Suprapubic skin (tissue), 4 donors: ENCODE data around the gene CHN1. TPM values are rescaled to one million over a fixed set of nuclear protein-coding genes. Genes with fewer than 3 reads are reported as not detected.

ENCODE experiments used
- DNase-seq, 2 donors: peaks; one replicate each; pipeline ENCODE4 v3.0.0-alpha.2; 2019; ENCODE audit warnings: low spot score in 2 of 2
- H3K27ac ChIP-seq: fragments of 200-600 bp; sonication (generic); one replicate; pipeline ENCODE4 v1.5.1; 2019
- H3K27me3 ChIP-seq: fragments of 200-600 bp; sonication (generic); one replicate; pipeline ENCODE4 v1.5.1; 2019
- H3K36me3 ChIP-seq: fragments of 200-600 bp; sonication (generic); one replicate; pipeline ENCODE4 v1.5.1; 2019
- H3K4me1 ChIP-seq: fragments of 200-600 bp; sonication (generic); one replicate; pipeline ENCODE4 v1.5.1; 2019
- H3K4me3 ChIP-seq: fragments of 200-600 bp; sonication (generic); one replicate; pipeline ENCODE4 v1.5.1; 2019; ENCODE audit warnings: mild to moderate bottlenecking
- H3K9me3 ChIP-seq: fragments of 200-600 bp; sonication (generic); one replicate; pipeline ENCODE4 v1.5.1; 2019
- EP300 ChIP-seq: sonication (generic); formaldehyde crosslinking; IDR thresholded peaks from one replicate; pipeline ENCODE4 v1.6.1; 2017; ENCODE audit warnings: antibody characterized with exemption
- POLR2A ChIP-seq, 2 donors: fragments of 450-650 bp; IDR thresholded peaks; one replicate each; pipeline ENCODE4 v1.6.1; 2017; ENCODE audit warnings: antibody characterized with exemption in 2 of 2, mild to moderate bottlenecking in 2 of 2, moderate library complexity in 2 of 2
- POLR2AphosphoS5 ChIP-seq, 3 donors: sonication (generic); formaldehyde crosslinking; IDR thresholded peaks; one replicate each; pipeline ENCODE4 v1.6.1; 2017; ENCODE audit warnings: antibody characterized with exemption in 3 of 3
- WGBS: methylation state at CpG from one replicate; pipeline ENCODE4 v1.1.5; 2018; 5-methylcytosine and 5-hydroxymethylcytosine counted together
- total RNA-seq, 4 donors: library from RNA; depleted of rRNA; stranded (reverse); fragments of >200 nt; gene quantifications; one replicate each; pipeline ENCODE4 v1.1.0, GENCODE V29; 2016
- TF ChIP-seq, protein P1 (sequence below), 2 donors: fragments of 200-600 bp in 1 of 2; fragments of 450-650 bp in 1 of 2; sonication (generic) in 1 of 2; IDR thresholded peaks; one replicate each; pipeline ENCODE4 v1.5.1; 2016 to 2019; ENCODE audit warnings: antibody characterized with exemption in 2 of 2, mild to moderate bottlenecking in 1 of 2, moderate library complexity in 1 of 2

Gene CHN1
- total RNA-seq, 4 donors from 2014 or later = 1.6 to 4.9 (median 3.6) TPM

DNA sequence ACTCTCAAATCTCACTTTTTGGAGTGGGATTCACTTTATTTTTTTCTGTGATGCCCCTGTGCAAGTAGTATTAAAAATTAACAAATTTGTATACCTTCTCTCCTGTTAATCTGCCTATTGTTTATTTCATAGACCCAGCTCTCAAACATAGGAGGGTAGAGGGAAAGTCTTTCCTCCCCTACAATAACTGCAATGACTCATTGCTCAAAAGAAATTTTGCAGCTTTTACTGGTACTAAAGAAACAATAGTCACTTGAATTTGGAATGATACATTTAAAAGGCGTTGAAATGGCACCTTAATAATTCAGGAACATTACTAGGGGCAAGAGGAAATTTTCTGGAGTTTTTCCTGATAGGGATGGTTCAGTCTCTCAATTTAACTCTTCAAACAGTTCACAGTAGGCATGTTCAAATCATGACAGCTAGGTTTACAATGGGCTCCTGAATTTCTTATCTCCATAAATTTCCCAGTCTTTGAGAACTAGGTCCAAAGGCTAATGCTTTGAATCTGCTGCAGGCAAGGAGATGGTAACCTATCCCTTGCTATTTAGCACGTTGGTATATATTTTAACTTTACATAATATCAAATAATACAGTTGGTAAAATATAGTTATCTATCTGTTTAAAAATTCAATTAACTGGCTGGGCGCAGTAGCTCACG, 88.8 kb downstream of the CHN1 start:
- Histone ChIP-seq H3K36me3 (no peaks in the 10 kb centered on the region), H3K4me1 (no peaks in the 10 kb centered on the region), H3K27me3 (no peaks in the 10 kb centered on the region), H3K27ac (no peak overlapping the region), H3K4me3 (no peak overlapping the region), H3K9me3 (no peaks in the 10 kb centered on the region)
- 92% methylated on average over 4 of the region's 4 CpGs for WGBS
- no peak for DNase-seq
- no peak for TF ChIP-seq POLR2AphosphoS5 (IDR thresholded peaks at IDR 0.05)
- TF ChIP-seq EP300 = no peak
- no peak for TF ChIP-seq POLR2A (IDR thresholded peaks at IDR 0.05)
- TF ChIP-seq, protein P1, sequence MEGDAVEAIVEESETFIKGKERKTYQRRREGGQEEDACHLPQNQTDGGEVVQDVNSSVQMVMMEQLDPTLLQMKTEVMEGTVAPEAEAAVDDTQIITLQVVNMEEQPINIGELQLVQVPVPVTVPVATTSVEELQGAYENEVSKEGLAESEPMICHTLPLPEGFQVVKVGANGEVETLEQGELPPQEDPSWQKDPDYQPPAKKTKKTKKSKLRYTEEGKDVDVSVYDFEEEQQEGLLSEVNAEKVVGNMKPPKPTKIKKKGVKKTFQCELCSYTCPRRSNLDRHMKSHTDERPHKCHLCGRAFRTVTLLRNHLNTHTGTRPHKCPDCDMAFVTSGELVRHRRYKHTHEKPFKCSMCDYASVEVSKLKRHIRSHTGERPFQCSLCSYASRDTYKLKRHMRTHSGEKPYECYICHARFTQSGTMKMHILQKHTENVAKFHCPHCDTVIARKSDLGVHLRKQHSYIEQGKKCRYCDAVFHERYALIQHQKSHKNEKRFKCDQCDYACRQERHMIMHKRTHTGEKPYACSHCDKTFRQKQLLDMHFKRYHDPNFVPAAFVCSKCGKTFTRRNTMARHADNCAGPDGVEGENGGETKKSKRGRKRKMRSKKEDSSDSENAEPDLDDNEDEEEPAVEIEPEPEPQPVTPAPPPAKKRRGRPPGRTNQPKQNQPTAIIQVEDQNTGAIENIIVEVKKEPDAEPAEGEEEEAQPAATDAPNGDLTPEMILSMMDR (IDR thresholded peaks at IDR 0.05) = no peak

DNA sequence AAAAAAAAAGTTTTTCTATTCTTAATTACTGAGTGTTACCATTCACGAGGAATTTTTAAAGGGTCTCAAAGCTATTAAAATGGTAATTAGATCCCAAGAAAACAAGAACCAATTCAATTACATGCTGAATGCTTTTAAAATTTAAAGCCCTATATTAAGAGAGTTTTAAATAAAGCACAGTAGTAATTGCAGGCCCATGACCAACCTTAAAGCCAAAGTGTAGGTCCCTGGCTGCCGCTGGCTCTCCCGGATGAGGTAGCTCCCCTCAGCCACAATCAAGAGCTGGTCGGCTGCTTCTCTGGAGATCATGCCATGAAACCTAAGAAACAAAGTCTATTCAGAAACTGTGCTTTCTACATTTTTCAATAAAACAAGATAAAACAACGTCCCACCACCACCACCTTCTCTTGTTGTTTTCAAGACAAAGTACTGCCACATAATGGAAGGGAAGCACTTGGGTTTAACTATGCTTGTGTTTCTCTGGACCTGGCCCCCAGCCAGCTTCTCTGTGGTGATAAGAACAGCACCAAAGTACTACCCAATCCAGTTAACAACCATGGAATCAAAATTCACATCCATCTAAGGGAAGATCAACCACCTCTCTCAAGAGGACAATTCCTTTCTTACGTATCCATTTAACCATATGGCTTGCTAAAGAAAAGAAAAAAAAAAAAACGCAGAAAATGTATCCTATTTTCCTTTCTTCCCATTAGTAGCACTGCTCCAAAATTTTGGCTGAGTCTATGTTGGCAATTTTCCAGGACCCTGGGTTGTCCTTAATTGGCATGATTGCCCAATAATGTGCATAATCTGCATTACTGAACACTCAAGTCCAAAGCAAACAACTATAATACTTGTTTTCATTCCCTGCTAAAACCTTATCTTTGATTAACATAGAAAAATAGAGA, 90.1 kb downstream of the CHN1 start:
- TF ChIP-seq, protein P1 (IDR thresholded peaks at IDR 0.05) = no peak
- TF ChIP-seq POLR2AphosphoS5 (IDR thresholded peaks at IDR 0.05) = no peak
- no peak for TF ChIP-seq POLR2A (IDR thresholded peaks at IDR 0.05)
- no peak for TF ChIP-seq EP300
- H3K4me3 ChIP-seq = no peak overlapping the region
- 90% methylated on average over 7 of the region's 7 CpGs for WGBS
- H3K27me3 ChIP-seq = no peaks in the 10 kb centered on the region
- no peak for DNase-seq
- no peak overlapping the region for H3K27ac ChIP-seq
- H3K4me1 ChIP-seq = no peaks in the 10 kb centered on the region
- H3K36me3 ChIP-seq = no peaks in the 10 kb centered on the region
- no peaks in the 10 kb centered on the region for H3K9me3 ChIP-seq

DNA sequence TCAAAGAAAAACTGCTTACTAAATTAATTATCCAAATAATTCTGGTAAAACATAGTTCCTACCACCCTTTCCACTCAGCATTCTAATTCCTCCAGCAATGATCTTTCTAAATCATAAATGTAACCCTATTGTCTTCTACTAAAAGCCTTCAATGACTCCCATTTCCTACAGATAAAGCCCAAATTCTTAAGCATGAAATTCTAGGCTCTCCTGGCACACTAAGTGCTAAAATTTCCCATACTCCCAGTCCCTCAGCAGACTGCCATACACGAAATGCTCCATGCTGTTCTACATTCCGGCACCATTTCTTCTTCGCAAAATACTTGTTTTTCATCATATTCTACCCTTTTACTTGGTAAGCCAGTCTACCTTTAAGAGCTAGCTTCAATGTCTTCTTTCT, 96.9 kb downstream of the CHN1 start:
- Histone ChIP-seq H3K4me1 (no peaks in the 10 kb centered on the region), H3K27me3 (no peaks in the 10 kb centered on the region), H3K27ac (no peak overlapping the region), H3K4me3 (no peak overlapping the region), H3K9me3 (no peaks in the 10 kb centered on the region), H3K36me3 (no peaks in the 10 kb centered on the region)
- 87% methylated on average over 3 of the region's 3 CpGs for WGBS
- no peak for DNase-seq
- TF ChIP-seq EP300 = no peak
- TF ChIP-seq POLR2A (IDR thresholded peaks at IDR 0.05) = no peak
- TF ChIP-seq, protein P1 (IDR thresholded peaks at IDR 0.05) = no peak
- no peak for TF ChIP-seq POLR2AphosphoS5 (IDR thresholded peaks at IDR 0.05)

DNA sequence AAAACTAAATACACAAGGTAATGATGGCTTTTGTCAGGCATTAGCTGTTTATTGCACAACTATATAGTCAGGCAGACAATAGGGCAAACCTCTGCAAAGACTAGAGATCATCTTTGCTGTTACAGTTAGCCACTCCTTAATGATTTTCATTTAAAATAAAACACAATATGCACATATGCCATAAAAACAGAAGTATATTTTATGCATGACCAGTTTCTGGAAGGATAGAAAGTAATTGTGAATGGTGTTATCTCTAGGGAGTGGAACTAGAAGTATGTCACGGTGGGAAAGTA, 102.0 kb downstream of the CHN1 start:
- TF ChIP-seq POLR2AphosphoS5 (IDR thresholded peaks at IDR 0.05) (no peak), POLR2A (IDR thresholded peaks at IDR 0.05) (no peak), EP300 (no peak)
- TF ChIP-seq, protein P1 (IDR thresholded peaks at IDR 0.05) = no peak
- Histone ChIP-seq H3K4me1 (no peaks in the 10 kb centered on the region), H3K9me3 (no peaks in the 10 kb centered on the region), H3K27ac (no peak overlapping the region), H3K4me3 (no peak overlapping the region), H3K27me3 (no peaks in the 10 kb centered on the region), H3K36me3 (no peaks in the 10 kb centered on the region)
- DNase-seq = no peak
- 78% methylated on average over 1 of the region's 1 CpG for WGBS

GRCh38 chr2:174902506-174903263, 102.5 kb downstream of the CHN1 start:
- TF ChIP-seq EP300 (no peak), POLR2A (IDR thresholded peaks at IDR 0.05) (no peak)
- TF ChIP-seq, protein P1 (IDR thresholded peaks at IDR 0.05) = no peak
- 50% methylated on average over 3 of the region's 3 CpGs for WGBS
- DNase-seq = no peak
- no peaks in the 10 kb centered on the region for H3K9me3 ChIP-seq
- no peaks in the 10 kb centered on the region for H3K36me3 ChIP-seq
- no peak overlapping the region for H3K4me3 ChIP-seq
- H3K27me3 ChIP-seq = no peaks in the 10 kb centered on the region
- H3K4me1 ChIP-seq = no peaks in the 10 kb centered on the region
- no peak overlapping the region for H3K27ac ChIP-seq
